Stimulated activated CD8-positive, alpha-beta memory T cell treated with anti-CD3 and anti-CD28 coated beads, Interleukin-15, amount 100 ng/mL, for 24 hours (primary cell): Measurements from ENCODE around the gene TTLL9.
"Not testable (repeated sequence)": the region's sequence is repeated elsewhere in the genome, so short reads cannot be mapped to it uniquely, and the experiment has no call there.

Experiments
- DNase-seq: peaks from one replicate; pipeline ENCODE4 v3.0.0-alpha.2; 2020; ENCODE audit warnings: low read depth

Gene TTLL9, protein sequence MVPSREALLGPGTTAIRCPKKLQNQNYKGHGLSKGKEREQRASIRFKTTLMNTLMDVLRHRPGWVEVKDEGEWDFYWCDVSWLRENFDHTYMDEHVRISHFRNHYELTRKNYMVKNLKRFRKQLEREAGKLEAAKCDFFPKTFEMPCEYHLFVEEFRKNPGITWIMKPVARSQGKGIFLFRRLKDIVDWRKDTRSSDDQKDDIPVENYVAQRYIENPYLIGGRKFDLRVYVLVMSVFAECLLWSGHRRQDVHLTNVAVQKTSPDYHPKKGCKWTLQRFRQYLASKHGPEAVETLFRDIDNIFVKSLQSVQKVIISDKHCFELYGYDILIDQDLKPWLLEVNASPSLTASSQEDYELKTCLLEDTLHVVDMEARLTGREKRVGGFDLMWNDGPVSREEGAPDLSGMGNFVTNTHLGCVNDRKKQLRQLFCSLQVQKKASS

DNA sequence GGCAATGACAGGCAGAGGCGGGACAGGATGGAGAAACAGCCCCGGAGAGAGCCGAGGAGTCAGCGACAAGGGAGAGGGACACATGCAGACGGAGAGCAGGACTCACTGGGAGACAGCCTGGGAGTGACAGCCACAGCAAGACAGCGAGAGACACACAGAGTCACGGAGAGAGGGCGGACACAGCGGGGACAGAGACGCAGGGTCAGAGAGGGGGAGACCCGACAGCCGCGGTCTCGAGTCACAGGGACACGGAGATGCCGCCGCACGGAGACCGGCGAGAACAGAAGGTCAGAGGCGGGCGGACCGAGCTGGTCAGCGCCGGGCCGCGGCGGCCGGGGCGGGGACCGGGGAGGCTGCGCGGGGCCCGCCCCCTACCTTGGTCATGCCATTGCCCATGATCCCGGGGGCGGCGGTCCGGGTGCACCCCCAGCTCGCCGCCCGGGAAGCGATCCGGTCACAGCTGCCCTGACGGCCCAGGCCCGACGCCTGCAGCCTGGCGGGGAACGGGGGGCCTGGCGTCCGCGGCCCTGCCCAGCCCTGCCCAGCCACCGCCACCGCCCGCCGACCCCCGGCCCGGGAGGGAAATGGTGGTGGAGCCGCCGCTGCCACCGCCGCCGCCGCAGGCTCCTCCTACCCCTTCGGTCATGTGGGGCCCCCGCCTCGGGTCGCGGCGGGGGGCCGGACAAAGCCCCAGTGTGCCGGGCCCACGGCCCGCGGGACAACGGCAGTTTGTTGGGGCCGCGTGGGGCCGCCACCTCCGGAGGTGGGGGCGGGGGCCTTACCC is at the start of gene TTLL9, which contains the start of gene DUSP15:
TSS of gene TTLL9 (plus strand) at position 693 of the 784 bp plus-strand sequence. CDS start 493 bp downstream, outside the sequence.
TSS of gene DUSP15 (minus strand) at position 586 of the 784 bp plus-strand sequence. CDS start at position 396, 190 bp downstream.
- no peak for DNase-seq

DNA sequence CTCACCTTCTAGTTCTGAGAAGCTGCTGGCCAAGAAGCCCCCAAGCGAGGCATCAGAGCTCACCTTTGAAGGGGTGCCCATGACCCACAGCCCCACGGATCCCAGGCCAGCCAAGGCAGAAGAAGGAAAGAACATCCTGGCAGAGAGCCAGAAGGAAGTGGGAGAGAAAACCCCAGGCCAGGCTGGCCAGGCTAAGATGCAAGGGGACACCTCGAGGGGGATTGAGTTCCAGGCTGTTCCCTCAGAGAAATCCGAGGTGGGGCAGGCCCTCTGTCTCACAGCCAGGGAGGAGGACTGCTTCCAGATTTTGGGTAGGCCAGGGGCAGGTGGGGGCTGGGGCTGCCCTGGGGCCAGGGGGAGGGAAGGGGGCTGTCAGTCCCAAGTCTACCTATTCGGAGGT is 49.0 kb upstream of the TTLL9 start:
- no peak for DNase-seq

DNA sequence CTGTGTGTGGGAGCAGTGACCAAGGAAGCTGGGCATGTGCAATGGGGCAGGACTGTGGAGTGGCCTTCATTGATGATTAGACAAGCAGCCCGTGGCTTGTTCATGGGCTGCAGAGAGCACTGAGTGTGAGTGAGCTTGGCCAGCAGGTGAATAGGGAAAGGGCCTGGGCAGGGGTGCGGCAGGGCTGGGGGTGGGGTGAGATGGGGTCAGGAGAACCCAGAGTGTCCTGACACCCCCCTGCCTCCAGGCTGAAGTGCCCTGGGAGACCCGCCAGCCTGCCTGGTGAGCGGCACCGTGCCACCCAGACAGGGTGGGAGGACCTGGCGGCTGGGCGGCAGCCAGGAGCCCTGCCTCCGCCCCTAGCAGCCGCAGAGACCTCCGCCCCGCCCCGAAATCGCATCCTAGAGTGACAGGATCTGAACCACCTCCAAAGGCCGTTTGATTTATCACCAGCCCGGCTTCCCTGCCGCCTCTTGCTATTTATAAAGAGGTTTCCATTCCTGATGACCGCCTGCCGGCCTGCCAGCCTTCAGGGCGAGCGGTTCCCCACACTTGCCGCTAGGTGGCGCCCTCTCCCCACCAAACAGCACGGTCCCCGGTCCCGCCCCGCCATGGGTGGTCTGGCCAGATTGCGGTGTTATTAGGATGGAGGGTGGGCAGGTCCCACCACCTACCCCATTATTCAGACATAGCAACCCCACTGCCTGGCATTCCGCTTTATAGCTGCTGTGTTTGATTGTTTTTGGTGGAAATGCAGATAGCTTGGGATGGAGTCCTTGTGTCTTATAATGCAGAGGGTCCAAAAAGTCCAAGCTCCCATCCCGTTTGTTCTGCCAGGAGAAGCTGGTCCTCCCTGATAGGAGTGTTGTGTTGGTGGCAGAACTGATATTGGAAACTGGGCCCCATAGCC is 47.8 kb upstream of the TTLL9 start:
- peak; percentile 68 for DNase-seq

DNA sequence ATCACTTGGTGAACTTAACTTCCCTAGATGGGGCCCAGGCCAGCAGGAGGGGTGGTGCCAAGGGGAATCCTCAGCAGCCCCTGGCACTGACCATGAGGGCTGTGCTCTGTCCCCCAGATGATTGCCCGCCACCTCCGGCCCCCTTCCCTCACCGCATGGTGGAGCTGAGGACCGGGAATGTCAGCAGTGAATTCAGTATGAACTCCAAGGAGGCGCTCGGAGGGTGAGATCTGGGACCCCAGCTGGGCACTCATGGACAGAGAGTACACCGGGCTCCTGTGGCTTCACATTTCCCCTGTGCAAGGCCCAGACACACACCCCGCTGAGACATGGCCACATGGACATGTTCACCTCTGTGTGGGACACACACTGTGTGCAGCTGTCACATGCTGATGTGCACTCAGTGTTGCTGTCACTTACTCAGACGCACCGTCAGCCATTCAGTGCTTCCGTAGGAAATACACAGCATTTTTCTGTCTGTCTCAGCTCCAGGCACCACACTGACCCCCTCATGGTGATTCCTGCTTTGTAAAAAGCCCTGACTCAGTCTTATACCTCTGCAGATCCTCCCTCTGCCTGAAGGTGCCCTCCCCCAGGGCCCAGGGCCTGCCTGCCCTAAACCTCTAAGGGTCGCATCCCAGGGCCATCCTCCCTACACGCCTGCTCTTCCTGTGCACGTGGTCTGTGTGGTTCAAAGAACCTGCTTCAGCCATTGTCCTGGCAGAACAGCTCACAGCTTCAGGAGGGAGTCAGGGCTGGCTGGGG is 46.9 kb upstream of the TTLL9 start:
- DNase-seq: no peak

DNA sequence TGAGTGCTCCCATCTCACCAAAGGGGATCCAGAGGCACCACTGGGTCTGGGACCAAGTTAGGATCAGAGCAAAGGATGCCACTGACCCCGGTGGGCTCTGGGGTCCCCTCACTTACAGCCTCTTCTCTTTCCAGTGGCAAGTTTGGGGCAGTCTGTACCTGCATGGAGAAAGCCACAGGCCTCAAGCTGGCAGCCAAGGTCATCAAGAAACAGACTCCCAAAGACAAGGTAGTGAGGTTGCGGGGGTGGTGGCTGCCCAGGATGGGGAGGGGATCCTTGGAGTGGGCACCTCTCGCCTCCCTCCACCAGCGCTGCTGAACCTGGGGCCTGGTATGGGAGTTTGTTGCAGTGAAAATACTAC is 46.3 kb upstream of the TTLL9 start:
- DNase-seq: no peak

DNA sequence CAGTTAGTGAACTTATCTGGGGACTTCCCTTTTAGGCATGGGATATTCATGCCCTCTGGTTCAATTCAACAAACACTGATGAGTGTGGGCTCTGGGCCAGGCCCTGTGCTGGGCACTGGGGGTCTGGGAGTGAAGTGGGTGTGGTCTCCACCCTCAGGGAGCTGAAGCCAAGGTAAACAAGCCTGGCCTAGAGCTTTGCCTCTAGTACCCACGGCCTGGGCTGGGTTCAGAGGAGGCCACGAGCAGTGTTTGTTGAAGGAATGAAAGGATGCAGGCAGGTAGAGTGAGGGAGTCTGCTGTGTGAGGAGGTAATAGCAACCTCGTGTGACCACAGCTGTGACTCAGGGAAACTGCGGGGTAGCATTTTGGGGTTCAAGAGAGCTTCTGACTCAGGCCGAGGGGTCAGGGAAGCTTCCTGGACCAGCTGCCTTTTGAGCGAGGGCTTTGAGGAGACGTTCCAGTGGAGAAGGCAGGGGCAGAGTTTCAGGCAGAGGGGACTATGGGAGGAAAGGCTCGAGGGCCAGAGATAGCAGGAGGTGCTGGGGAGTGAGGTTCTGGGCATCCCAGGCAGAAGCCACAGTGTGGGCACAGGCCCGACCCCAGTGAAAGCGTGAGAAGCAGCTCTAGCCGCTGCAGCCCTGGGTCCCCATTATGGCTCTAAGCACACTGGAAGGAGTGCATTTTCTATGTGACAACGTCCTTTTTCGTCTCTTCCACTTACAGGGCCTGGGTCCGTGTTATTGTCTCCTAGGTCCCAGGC is 45.7 kb upstream of the TTLL9 start:
- no peak for DNase-seq

DNA sequence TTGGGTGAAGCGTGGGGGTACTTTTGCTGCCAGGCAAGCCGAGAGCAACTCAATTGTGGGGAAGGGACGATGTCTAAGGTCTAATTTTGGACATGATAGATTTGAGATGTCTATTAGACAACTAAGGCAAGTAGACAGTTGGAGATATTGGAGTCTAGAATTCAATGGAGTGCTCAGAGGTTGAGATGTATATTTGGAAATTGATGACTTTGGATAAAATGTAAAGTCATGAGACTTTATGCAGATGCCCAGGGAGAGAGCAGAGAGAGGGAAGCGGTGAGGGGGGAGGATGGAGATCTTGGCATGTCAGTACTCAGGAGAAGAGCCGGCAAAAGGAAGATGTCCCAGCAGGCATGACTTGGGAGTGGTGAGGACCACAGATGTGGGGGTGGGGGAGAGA is 44.4 kb upstream of the TTLL9 start:
- no peak for DNase-seq

DNA sequence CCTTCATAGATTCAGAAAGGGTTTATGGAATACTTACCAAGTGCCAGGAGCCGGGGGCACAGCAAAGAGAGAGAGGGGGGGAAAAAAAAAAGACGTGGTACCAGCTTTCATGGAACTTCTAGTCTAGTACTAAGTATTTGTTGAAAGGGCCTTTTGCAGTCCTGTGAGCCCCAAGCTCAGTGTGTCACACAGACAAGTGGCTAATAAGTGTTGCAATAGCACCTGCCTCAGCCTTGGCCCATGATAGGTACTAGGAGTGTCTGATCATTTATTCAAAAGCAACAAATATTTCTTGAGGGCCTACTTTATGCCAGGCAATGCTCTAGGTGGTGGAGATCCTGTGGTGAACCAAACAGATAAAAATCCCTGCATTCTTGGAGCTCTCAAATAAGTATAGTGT is 43.4 kb upstream of the TTLL9 start:
- DNase-seq: no peak

DNA sequence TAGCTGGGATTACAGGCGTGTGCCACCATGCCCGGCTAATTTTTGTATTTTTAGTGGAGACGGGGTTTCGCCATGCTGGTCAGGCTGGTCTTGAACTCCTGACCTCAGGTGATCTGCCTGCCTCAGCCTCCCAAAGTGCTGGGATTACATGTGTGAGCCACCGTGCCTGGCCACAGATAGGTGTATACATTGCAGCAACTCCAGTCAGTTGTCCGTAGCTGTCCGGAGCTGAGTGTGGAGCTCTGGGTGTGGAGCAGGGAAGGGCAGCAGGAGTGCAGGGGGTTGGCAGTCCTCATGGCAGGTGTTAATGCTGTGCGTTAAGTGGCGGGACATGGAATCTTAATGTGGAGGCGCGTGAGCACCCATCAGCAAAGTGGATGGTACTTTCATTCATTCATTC is 42.4 kb upstream of the TTLL9 start:
- not testable (repeated sequence) for DNase-seq

DNA sequence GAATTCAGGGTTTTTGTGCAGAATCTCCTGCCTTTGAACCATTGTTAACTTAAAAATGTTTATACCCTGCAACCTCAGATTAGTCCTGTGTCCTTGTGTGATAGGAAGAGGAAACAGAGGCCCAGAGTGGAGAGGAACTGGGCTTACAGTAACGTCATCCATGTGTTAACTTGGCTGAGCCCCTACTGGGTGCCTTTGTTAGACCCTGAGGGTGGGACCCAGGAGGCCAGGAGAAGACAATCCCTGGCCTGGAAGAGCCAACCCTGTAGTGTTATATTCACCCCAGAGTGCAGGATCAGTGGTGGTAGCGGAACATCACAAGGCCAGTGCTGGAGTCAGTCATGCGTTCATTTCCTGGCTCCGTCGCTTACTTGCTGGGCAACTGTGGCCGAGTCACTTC is 40.7 kb upstream of the TTLL9 start:
- no peak for DNase-seq

DNA sequence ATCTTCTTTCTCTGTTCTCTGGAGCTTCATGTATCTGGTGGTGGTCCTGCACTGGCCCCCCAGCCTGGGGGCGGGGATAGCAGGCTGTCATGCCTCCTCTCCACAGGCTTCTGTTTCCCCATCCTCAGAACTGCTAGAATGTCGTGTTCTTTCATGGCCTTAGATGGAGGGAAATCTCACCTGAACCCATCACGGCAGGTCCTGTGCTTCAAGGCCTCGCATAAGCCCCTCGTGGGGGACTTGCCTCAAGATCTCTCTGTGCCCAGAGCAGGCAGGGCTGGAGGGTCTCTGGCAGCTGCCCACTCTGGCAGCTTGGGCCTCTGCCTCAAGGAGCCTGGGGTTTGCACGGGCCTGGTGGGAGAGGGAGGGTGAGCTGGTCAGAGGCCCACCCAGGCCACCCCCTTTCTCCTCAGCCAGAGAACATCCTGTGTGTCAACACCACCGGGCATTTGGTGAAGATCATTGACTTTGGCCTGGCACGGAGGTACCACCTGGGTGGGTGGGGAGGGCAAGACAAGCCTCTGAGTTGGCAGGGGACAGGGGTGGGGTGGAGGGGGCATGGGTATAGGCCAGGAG is 39.9 kb upstream of the TTLL9 start:
- DNase-seq: no peak

DNA sequence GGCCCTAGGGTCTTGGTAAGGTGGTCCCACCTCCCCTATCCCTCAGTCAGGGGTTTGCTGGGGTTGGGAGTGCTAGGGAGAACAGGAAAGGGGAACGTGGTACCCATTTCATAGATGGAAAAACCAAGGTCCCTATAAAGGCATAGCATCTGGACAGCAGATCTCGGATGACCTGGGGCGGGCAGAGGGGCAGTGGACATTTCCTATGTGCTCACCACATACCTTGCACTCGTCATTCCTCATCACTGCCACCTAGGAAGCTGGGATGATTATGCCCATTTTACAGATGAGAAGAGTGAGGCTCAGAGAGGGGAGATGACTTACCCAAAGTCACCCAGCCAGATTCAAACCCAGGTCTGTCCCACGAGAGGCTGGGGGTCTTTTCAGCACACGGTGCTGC is 39.2 kb upstream of the TTLL9 start:
- DNase-seq: no peak

DNA sequence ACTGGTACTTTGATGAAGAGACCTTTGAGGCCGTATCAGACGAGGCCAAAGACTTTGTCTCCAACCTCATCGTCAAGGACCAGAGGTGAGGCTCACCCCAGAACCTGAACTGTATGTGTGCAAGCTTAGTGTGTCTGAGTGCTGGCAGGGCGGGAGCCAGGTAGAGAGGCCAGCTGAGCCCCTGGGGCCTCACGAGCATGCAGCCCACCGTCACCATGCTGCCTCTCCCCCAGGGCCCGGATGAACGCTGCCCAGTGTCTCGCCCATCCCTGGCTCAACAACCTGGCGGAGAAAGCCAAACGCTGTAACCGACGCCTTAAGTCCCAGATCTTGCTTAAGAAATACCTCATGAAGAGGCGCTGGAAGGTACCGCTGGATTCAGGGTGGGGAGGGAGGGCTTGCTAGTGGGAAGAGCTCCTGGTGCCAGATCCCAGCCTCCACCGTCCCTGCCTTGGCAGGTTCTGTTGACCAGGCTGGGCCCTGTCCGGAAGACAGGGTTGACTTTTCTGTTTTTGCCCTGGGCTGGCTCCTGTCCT is 38.6 kb upstream of the TTLL9 start:
- DNase-seq: no peak

DNA sequence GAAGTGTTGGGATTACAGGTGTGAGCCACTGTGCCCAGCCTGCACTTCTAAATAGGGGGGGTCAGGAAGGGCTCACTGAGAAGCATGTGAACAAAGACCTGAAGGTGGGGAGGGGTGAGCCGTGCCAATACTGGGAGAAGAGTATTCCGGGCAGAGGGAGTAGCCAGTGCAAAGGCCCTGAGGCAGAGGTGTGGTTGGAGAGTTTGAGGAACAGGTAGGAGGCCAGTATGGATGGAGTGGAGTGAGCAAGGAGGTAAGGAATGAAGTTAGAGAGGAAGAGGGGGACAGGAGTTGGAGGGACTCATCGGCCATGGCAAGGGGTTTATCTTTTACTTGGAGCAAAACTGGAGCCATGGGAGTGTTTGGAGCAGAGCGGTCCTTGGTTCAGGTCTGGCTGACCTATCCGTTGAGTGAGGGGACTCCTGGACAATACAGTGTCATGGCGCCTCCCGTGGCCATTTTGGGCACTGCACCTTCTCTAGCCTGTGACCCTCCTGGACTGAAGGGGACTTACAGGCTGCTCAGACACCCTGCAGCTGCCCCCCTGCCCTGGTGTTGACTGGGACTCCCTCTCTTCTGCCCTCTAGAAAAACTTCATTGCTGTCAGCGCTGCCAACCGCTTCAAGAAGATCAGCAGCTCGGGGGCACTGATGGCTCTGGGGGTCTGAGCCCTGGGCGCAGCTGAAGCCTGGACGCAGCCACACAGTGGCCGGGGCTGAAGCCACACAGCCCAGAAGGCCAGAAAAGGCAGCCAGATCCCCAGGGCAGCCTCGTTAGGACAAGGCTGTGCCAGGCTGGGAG is 37.1 kb upstream of the TTLL9 start:
- peak; percentile 44 for DNase-seq

DNA sequence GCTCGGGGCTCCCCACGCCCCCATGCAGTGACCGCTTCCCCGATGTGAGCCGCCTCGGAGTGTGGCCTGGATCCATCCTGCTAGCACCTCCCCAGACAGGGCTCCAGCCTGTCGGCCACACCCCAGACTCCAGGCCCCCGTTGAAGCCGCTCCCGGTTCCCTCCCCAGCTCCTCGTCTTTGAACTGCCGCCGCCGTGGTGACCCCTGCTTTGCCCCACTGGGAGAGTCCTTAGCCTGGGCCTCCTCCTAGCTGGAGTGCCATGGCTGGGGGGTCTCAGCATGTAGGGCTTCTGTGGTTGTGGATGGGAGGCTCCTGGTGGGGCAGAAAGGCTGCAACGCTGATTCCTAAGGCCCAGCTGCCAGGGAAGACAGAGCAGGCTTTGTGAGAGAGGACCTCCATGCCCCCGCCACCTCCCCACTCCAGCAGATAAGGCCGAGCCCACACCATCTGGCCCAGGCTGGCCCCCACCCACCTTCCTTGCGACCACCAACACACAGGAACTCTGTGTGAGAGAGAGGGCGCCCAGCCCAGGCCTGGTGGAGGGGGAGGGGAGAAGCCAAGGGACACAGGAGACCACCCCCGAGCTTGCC is 36.4 kb upstream of the TTLL9 start:
- no peak for DNase-seq

DNA sequence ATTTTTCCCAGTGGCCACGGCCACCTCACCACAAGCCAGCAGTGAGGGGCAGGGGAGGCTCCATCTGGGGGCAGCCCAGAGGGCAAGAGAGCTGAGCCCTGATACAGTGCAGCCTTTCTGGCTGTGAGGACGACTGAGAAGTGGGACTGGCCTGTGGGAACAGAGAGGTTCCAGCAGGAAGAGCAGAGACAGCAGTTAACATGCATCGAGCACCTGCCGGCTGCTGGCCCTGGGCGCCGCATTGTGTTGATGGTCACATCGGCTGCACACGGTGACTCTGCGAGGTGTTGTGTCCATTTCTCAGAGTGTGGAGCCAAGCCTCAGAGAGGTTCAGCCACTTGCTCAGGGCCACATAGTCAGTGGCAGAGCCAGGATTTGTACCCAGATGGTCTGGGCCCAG is 34.9 kb upstream of the TTLL9 start:
- DNase-seq: no peak

DNA sequence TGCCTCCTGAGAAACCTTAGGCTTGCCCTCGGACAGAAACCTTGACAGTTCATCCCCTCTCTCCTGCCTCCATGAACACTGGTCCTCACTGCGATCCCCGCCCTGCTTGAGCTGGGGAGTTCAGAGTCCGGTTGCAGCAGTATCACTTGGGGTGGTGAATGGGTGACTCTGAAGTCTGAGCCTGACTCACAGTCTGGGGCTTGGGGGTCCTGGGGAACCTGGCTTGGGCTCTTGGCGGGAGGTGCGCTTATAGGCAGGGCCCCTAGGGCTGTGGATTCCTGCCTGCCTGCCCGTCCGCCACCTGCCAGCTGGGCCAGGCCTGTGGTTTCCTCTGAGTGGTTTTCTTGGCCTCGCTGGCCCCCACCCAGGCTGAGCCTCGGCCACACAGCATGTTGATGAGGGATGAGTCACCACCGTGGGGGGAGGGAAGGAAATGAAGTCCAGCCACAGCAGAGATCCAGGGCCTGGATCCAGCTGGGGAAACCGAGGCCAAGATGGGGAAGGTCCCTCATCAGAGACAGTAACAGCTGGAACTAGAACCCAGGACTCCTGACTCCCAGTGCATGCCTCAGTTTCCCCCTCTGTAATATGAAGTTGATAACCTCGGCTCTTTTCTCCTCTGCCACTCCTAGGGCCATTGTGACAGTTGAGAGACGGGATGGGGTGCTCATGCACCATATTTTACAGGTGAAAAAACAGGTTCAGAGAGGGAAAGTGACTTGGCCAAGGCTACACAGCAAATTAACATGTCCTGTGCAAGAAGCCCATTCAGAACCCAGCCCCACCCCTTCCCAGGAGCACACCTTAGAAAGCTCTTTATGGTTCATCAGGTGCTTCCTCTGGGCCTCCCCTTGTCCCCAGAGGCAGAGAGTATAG is 34.2 kb upstream of the TTLL9 start:
- DNase-seq: no peak
